ENCODE measurements around the gene PPFIA4. TPM values are rescaled to one million over a fixed set of nuclear protein-coding genes. Genes with fewer than 3 reads are reported as not detected.

Gene PPFIA4
- total RNA-seq, 1 experiment from 2014 or later, result 3.0 TPM

DNA sequence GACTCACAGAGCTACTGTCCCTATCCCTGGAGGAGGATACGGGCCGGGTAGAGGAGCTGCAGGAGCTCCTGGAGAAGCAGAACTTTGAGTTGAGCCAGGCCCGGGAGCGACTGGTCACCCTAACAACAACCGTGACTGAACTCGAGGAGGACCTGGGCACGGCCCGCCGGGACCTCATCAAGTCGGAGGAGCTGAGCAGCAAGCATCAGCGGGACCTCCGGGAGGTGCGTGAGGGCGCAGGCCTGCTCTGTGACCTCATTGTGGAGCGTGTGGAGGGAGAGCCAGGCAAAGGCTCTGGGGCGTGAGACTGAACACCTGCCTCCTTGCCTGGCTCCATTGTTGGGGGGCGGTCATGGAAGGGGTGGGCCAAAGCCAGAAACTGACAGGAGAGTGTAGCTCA lies 19.0 kb downstream of the PPFIA4 start:
- intact Hi-C loops (cut with micrococcal nuclease; ENCODE audit: unreplicated experiment), result no loop called here
- Histone ChIP-seq H3K36me3 (ENCODE audit: insufficient read depth, low read length, poor library complexity, severe bottlenecking) (no peaks in the 10 kb centered on the region), H3K9me3 (ENCODE audit: low read depth, low read length, poor library complexity, severe bottlenecking) (no peaks in the 10 kb centered on the region), H3K4me3 (ENCODE audit: low read depth, low read length, poor library complexity, severe bottlenecking) (no peak overlapping the region), H3K27ac (ENCODE audit: low read depth, low read length, poor library complexity, severe bottlenecking) (no peak overlapping the region), H3K4me1 (ENCODE audit: insufficient read depth, low read length, poor library complexity, severe bottlenecking) (peaks cover 12% of the 10 kb centered on the region), H3K27me3 (replicated peaks; ENCODE audit: insufficient read depth, low read depth, low read length, poor library complexity) (no peaks in the 10 kb centered on the region)
- no TSS peak for BruUV-seq (replicated peaks)
- DNase-seq (ENCODE audit: low spot score), result no peak
- TF ChIP-seq EZH2 (IDR thresholded peaks at IDR 0.05; ENCODE audit: borderline replicate concordance, low read depth, low read length, poor library complexity, severe bottlenecking), result no peak
- TF ChIP-seq, protein P1, sequence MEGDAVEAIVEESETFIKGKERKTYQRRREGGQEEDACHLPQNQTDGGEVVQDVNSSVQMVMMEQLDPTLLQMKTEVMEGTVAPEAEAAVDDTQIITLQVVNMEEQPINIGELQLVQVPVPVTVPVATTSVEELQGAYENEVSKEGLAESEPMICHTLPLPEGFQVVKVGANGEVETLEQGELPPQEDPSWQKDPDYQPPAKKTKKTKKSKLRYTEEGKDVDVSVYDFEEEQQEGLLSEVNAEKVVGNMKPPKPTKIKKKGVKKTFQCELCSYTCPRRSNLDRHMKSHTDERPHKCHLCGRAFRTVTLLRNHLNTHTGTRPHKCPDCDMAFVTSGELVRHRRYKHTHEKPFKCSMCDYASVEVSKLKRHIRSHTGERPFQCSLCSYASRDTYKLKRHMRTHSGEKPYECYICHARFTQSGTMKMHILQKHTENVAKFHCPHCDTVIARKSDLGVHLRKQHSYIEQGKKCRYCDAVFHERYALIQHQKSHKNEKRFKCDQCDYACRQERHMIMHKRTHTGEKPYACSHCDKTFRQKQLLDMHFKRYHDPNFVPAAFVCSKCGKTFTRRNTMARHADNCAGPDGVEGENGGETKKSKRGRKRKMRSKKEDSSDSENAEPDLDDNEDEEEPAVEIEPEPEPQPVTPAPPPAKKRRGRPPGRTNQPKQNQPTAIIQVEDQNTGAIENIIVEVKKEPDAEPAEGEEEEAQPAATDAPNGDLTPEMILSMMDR (conservative IDR thresholded peaks at IDR 0.05; ENCODE audit: low read depth, low read length), result no peak
- POLR2A ChIA-PET (ENCODE audit: low non-redundant PET), result no interaction called here
- CTCF ChIA-PET, result no interaction called here

DNA sequence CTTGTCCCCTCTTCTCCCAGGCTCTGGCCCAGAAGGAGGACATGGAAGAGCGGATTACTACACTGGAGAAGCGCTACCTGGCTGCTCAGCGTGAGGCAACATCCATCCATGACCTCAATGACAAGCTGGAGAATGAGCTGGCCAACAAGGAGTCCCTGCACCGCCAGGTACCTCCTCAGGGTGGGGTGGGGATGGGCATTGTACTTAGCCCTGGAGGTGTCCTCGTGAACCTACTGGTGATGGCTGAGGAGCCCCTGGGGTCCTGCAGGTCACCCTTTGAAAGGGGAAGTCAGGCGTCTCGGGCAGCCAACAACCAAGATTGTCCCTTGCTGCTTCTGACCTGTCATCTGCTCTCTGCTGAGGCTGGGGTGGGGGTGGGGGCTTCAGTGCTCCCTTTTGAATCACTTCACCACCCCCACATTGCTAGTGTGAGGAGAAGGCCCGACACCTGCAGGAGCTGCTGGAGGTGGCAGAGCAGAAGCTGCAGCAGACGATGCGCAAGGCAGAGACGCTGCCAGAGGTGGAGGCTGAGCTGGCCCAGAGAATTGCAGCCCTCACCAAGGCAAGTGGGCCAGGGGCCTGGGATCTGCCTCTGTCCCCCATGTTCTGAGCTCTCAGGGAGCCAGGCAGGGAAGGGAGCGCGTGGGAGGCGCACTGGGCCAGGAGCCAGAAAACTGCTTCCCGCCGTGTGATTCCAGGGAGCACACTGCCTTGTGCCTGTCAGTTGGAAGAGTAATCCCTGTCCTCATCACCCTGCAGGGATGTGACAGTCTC lies 19.7 kb downstream of the PPFIA4 start:
- BruUV-seq (replicated peaks), result no TSS peak
- Histone ChIP-seq H3K4me1 (ENCODE audit: insufficient read depth, low read length, poor library complexity, severe bottlenecking) (peaks cover 12% of the 10 kb centered on the region), H3K4me3 (ENCODE audit: low read depth, low read length, poor library complexity, severe bottlenecking) (no peak overlapping the region), H3K27ac (ENCODE audit: low read depth, low read length, poor library complexity, severe bottlenecking) (no peak overlapping the region), H3K27me3 (replicated peaks; ENCODE audit: insufficient read depth, low read depth, low read length, poor library complexity) (no peaks in the 10 kb centered on the region), H3K9me3 (ENCODE audit: low read depth, low read length, poor library complexity, severe bottlenecking) (no peaks in the 10 kb centered on the region), H3K36me3 (ENCODE audit: insufficient read depth, low read length, poor library complexity, severe bottlenecking) (no peaks in the 10 kb centered on the region)
- intact Hi-C loops (cut with micrococcal nuclease; ENCODE audit: unreplicated experiment), result no loop called here
- DNase-seq (ENCODE audit: low spot score), result peak; percentile 50
- no peak for TF ChIP-seq EZH2 (IDR thresholded peaks at IDR 0.05; ENCODE audit: borderline replicate concordance, low read depth, low read length, poor library complexity, severe bottlenecking)
- TF ChIP-seq, protein P1 (conservative IDR thresholded peaks at IDR 0.05; ENCODE audit: low read depth, low read length), result no peak
- POLR2A ChIA-PET (ENCODE audit: low non-redundant PET), result no interaction called here
- CTCF ChIA-PET, result interaction anchor here (0.8 to 1.2 kb wide), 2 partner anchors 9 to 10 kb away, joined by 3 to 9 read pairs; no protein-coding TSS in a partner anchor

DNA sequence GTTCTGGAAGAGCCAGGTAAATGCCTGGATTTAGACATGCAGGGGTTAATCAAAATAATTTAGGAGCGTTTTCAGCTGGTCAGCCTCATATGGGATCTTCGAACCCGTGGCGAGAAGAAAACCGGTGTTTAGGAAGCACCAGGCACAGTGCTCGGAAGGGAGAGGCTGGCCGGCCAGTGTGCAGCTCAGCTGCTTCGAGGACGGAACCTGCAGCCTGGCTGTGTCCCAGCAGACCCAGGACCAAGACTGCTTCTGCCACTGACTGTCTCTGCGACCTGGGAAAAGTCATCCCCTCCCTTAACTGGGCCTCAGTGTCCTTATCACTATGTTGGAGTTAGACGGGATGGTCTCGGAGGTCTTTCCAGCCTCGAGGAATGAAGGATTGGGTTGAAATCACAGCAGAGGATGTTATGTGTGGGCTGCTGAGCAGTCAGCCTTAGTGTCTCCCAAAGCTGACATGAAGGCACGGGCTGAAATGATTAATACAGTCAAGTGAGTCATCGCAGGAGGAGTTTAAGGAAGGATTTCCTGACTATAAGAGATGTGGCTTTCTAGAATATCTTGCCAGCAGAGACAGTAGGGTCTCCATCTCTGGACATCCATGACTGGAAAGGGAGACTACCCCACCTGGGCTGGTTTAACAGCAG lies 20.8 kb downstream of the PPFIA4 start:
- intact Hi-C loops (cut with micrococcal nuclease; ENCODE audit: unreplicated experiment), result no loop called here
- CTCF ChIA-PET, result interaction anchor here (1.2 kb wide), 1 partner anchor 11 kb away, joined by 9 read pairs; no protein-coding TSS in a partner anchor
- POLR2A ChIA-PET (ENCODE audit: low non-redundant PET), result interaction anchor here (0.7 kb wide), 1 partner anchor 36 kb away, joined by 5 read pairs; no protein-coding TSS in a partner anchor
- no peaks in the 10 kb centered on the region for H3K9me3 ChIP-seq (ENCODE audit: low read depth, low read length, poor library complexity, severe bottlenecking)
- BruUV-seq (replicated peaks), result no TSS peak
- TF ChIP-seq EZH2 (IDR thresholded peaks at IDR 0.05; ENCODE audit: borderline replicate concordance, low read depth, low read length, poor library complexity, severe bottlenecking), result no peak
- TF ChIP-seq, protein P1 (conservative IDR thresholded peaks at IDR 0.05; ENCODE audit: low read depth, low read length), result no peak
- no peaks in the 10 kb centered on the region for H3K36me3 ChIP-seq (ENCODE audit: insufficient read depth, low read length, poor library complexity, severe bottlenecking)
- no peak overlapping the region for H3K27ac ChIP-seq (ENCODE audit: low read depth, low read length, poor library complexity, severe bottlenecking)
- H3K4me3 ChIP-seq (ENCODE audit: low read depth, low read length, poor library complexity, severe bottlenecking), result no peak overlapping the region
- H3K4me1 ChIP-seq (ENCODE audit: insufficient read depth, low read length, poor library complexity, severe bottlenecking), result peaks cover 20% of the 10 kb centered on the region
- H3K27me3 ChIP-seq (replicated peaks; ENCODE audit: insufficient read depth, low read depth, low read length, poor library complexity), result no peaks in the 10 kb centered on the region
- peak; percentile 68 for DNase-seq (ENCODE audit: low spot score)

Data from A673 (cell line).